Measurements from ENCODE around the gene NBEAL2.

GRCh38 chr3:46993986-46994385 lies 14.5 kb downstream of the NBEAL2 start:
- TF ChIP-seq FOXK2 (IDR thresholded peaks at IDR 0.05) (no peak), SP1 (IDR thresholded peaks at IDR 0.05) (no peak), SUZ12 (IDR thresholded peaks at IDR 0.05) (no peak), FOXM1 (IDR thresholded peaks at IDR 0.05; ENCODE audit: borderline replicate concordance) (no peak), LEF1 (IDR thresholded peaks at IDR 0.05; ENCODE audit: borderline replicate concordance) (no peak), ZNF384 (IDR thresholded peaks at IDR 0.05) (no peak), NFRKB (IDR thresholded peaks at IDR 0.05) (no peak), TARDBP (IDR thresholded peaks at IDR 0.05) (no peak), PKNOX1 (IDR thresholded peaks at IDR 0.05) (no peak), BHLHE40 (IDR thresholded peaks at IDR 0.05; ENCODE audit: borderline replicate concordance) (no peak)

Data from HEK293T (cell line).